CD4-positive, alpha-beta T cell (primary cell): ENCODE results near the gene HOOK2. TPM values are rescaled to one million over a fixed set of nuclear protein-coding genes. Genes with fewer than 3 reads are reported as not detected.

Experiments
- ATAC-seq: fragments of 200-7000 bp; cut with Tn5 transposase; one replicate; pipeline ENCODE4 v1.10.0; 2022; ENCODE audit warnings: mild to moderate bottlenecking; ENCODE audit not compliant: poor library complexity
- CTCF ChIA-PET: fragments of 350-600 bp; sonication (Branson Sonifier 250); formaldehyde crosslinking; loops from one replicate; lab custom pipeline; 2021; ENCODE audit warnings: antibody characterized with exemption, inconsistent platforms; lab: Charles Lee
- POLR2A ChIA-PET: fragments of 350-600 bp; sonication (Branson Sonifier 250); formaldehyde crosslinking; loops from one replicate; lab custom pipeline; 2021; ENCODE audit warnings: antibody characterized with exemption, inconsistent platforms; lab: Charles Lee
- DNase-seq, 14 experiments: peaks; one replicate each; pipeline ENCODE4 v3.0.0-alpha.2; 2013 to 2020; ENCODE audit warnings: mixed read lengths in 2 of 14
- H3K27ac ChIP-seq, 2 donors: one replicate each; pipeline versions ENCODE4 v1.5.1 to v1.7.0; 2013; ENCODE audit warnings: low read length in 2 of 2, low read depth in 1 of 2, mild to moderate bottlenecking in 1 of 2
- H3K27me3 ChIP-seq, 2 experiments: 1 replicate in 1 of 2; 2 replicates in 1 of 2; pipeline versions ENCODE4 v1.6.1 to v1.7.0; 2013; ENCODE audit warnings: low read length in 2 of 2, control low read depth in 1 of 2, mild to moderate bottlenecking in 1 of 2, moderate library complexity in 1 of 2; ENCODE audit not compliant: insufficient read depth in 2 of 2, control insufficient read depth in 1 of 2
- H3K36me3 ChIP-seq: one replicate; pipeline ENCODE4 v1.6.1; 2013; ENCODE audit warnings: low read length, control low read depth; ENCODE audit not compliant: insufficient read depth
- H3K4me1 ChIP-seq: one replicate; pipeline ENCODE4 v1.6.1; 2013; ENCODE audit warnings: low read length, control low read depth; ENCODE audit not compliant: insufficient read depth
- H3K4me3 ChIP-seq: one replicate; pipeline ENCODE4 v1.5.1; 2013; ENCODE audit warnings: mild to moderate bottlenecking, low read length, moderate library complexity
- H3K9me3 ChIP-seq, 2 experiments: 1 replicate in 1 of 2; 2 replicates in 1 of 2; pipeline versions ENCODE4 v1.6.1 to v1.7.0; 2013; ENCODE audit warnings: low read length in 2 of 2, mild to moderate bottlenecking in 2 of 2, control low read depth in 1 of 2, moderate library complexity in 1 of 2; ENCODE audit not compliant: control insufficient read depth in 1 of 2, insufficient read depth in 1 of 2
- H3K27ac Mint-ChIP-seq: one replicate; pipeline ENCODE4 v1.8.0; 2020; ENCODE audit warnings: mixed read lengths
- H3K27me3 Mint-ChIP-seq: one replicate; pipeline ENCODE4 v1.8.0; 2021; ENCODE audit warnings: mixed read lengths
- H3K36me3 Mint-ChIP-seq: one replicate; pipeline ENCODE4 v1.8.0; 2021; ENCODE audit warnings: low read depth, mixed read lengths
- H3K4me1 Mint-ChIP-seq: one replicate; pipeline ENCODE4 v1.8.0; 2021; ENCODE audit warnings: low read depth, mixed read lengths
- H3K4me3 Mint-ChIP-seq: one replicate; pipeline ENCODE4 v1.8.0; 2020; ENCODE audit warnings: mild to moderate bottlenecking, mixed read lengths
- H3K9me3 Mint-ChIP-seq: one replicate; pipeline ENCODE4 v1.8.0; 2020; ENCODE audit warnings: mixed read lengths
- CTCF ChIP-seq: fragments of 200-600 bp; IDR thresholded peaks from one replicate; pipeline ENCODE4 v1.8.0; 2022; ENCODE audit warnings: antibody characterized with exemption, mild to moderate bottlenecking
- intact Hi-C, 2 experiments: fragments of 100-400 bp; cut with DNase I in 1 of 2; cut with micrococcal nuclease in 1 of 2; formaldehyde crosslinking; loops; one replicate each; pipeline versions ENCODE4 v1.15.1 to v1.9.0; 2023 to 2025; cut with DNase I, micrococcal nuclease
- total RNA-seq, 174 experiments: library from RNA in 2 of 174; stranded (reverse) in 2 of 174; gene quantifications; one replicate each; pipeline ENCODE4 v1.2.3 and lab custom pipeline; 2021 to 2026

Gene HOOK2
- total RNA-seq, 2 experiments from 2014 or later: 14.8 to 17.0 TPM

GRCh38 chr19:12789098-12789903 is 13.9 kb upstream of the HOOK2 start:
- H3K4me3 ChIP-seq: peak overlapping the region; percentile 98
- H3K36me3 Mint-ChIP-seq: peaks cover 34% of the 10 kb centered on the region
- peak overlapping the region; percentile 99 for H3K27ac Mint-ChIP-seq
- H3K9me3 Mint-ChIP-seq: no peaks in the 10 kb centered on the region
- peak overlapping the region; percentile 88 for H3K4me3 Mint-ChIP-seq
- H3K9me3 ChIP-seq: no peaks in the 10 kb centered on the region
- H3K27me3 Mint-ChIP-seq: peaks cover 13% of the 10 kb centered on the region
- no peaks in the 10 kb centered on the region for H3K27me3 ChIP-seq
- no peak for TF ChIP-seq CTCF
- DNase-seq: peak in 2 of 14 experiments; percentile 21 to 42
- intact Hi-C loops: loop anchor here in 1 of 2 experiments (10.0 kb wide), 1 partner anchor 146 kb away; the partner anchor contains the start of genes CALR and FARSA
- POLR2A ChIA-PET: interaction anchor here (4.0 kb wide), 1 partner anchor 12 kb away, joined by 31 read pairs; no protein-coding TSS in a partner anchor
- CTCF ChIA-PET: interaction anchor here (2.1 kb wide), 1 partner anchor 12 kb away, joined by 24 read pairs; no protein-coding TSS in a partner anchor
- peak overlapping the region; percentile 99 to 100 for H3K27ac ChIP-seq
- H3K4me1 Mint-ChIP-seq: peaks cover 34% of the 10 kb centered on the region
- no peak for ATAC-seq
- peaks cover 5% of the 10 kb centered on the region for H3K36me3 ChIP-seq
- H3K4me1 ChIP-seq: peaks cover 66% of the 10 kb centered on the region

GRCh38 chr19:12788682-12789097 is 13.3 kb upstream of the HOOK2 start:
- Mint-ChIP-seq H3K27me3 (peaks cover 13% of the 10 kb centered on the region), H3K27ac (peak overlapping the region; percentile 99), H3K4me1 (peaks cover 30% of the 10 kb centered on the region), H3K36me3 (peaks cover 30% of the 10 kb centered on the region), H3K4me3 (peak overlapping the region; percentile 88), H3K9me3 (no peaks in the 10 kb centered on the region)
- Histone ChIP-seq H3K9me3 (no peaks in the 10 kb centered on the region), H3K4me3 (peak overlapping the region; percentile 49), H3K27ac (peak overlapping the region; percentile 88 to 97), H3K4me1 (peaks cover 68% of the 10 kb centered on the region), H3K27me3 (no peaks in the 10 kb centered on the region), H3K36me3 (peaks cover 5% of the 10 kb centered on the region)
- intact Hi-C loops: loop anchor here in 1 of 2 experiments (10.0 kb wide), 1 partner anchor 146 kb away; the partner anchor contains the start of genes CALR and FARSA
- ChIA-PET POLR2A (interaction anchor here (4.0 kb wide), 1 partner anchor 11 kb away, joined by 31 read pairs; no protein-coding TSS in a partner anchor), CTCF (interaction anchor here (2.1 kb wide), 1 partner anchor 11 kb away, joined by 24 read pairs; no protein-coding TSS in a partner anchor)
- DNase-seq (peak in 6 of 14 experiments; percentile 25 to 87 (median 44)), ATAC-seq (no peak)
- no peak for TF ChIP-seq CTCF

- peak overlapping the region; percentile 45 for H3K4me3 Mint-ChIP-seq
- ATAC-seq: no peak
These were observed 12.8 kb upstream of the HOOK2 start for GRCh38 chr19:12788042-12788681.

More at GRCh38 chr19:12788042-12788681, 12.8 kb upstream of the HOOK2 start:
- Mint-ChIP-seq H3K9me3 (no peaks in the 10 kb centered on the region), H3K4me1 (peaks cover 34% of the 10 kb centered on the region), H3K27ac (peak overlapping the region; percentile 99), H3K27me3 (peaks cover 10% of the 10 kb centered on the region), H3K36me3 (peaks cover 26% of the 10 kb centered on the region)
- intact Hi-C loops: loop anchor here in 1 of 2 experiments (10.0 kb wide), 1 partner anchor 147 kb away; the partner anchor contains the start of genes CALR and FARSA
- POLR2A ChIA-PET: interaction anchor here (4.0 kb wide), 1 partner anchor 10 kb away, joined by 31 read pairs; no protein-coding TSS in a partner anchor
- Histone ChIP-seq H3K36me3 (peaks cover 5% of the 10 kb centered on the region), H3K27me3 (no peaks in the 10 kb centered on the region), H3K9me3 (no peaks in the 10 kb centered on the region), H3K4me3 (peak overlapping the region; percentile 49), H3K27ac (peak overlapping the region; percentile 88 to 97), H3K4me1 (peaks cover 73% of the 10 kb centered on the region)
- CTCF ChIA-PET: interaction anchor here (2.1 kb wide), 1 partner anchor 11 kb away, joined by 24 read pairs; no protein-coding TSS in a partner anchor
- DNase-seq: peak in 1 of 14 experiments; percentile 16
- no peak for TF ChIP-seq CTCF
